Suprapubic skin (tissue), 4 donors: ENCODE data around the gene DNA2. TPM values are rescaled to one million over a fixed set of nuclear protein-coding genes. Genes with fewer than 3 reads are reported as not detected.
"Not testable (repeated sequence)": the region's sequence is repeated elsewhere in the genome, so short reads cannot be mapped to it uniquely, and the experiment has no call there.

Experiments
- DNase-seq, 2 donors: peaks; one replicate each; pipeline ENCODE4 v3.0.0-alpha.2; 2019; ENCODE audit warnings: low spot score in 2 of 2
- H3K27ac ChIP-seq: fragments of 200-600 bp; sonication (generic); one replicate; pipeline ENCODE4 v1.5.1; 2019
- H3K27me3 ChIP-seq: fragments of 200-600 bp; sonication (generic); one replicate; pipeline ENCODE4 v1.5.1; 2019
- H3K36me3 ChIP-seq: fragments of 200-600 bp; sonication (generic); one replicate; pipeline ENCODE4 v1.5.1; 2019
- H3K4me1 ChIP-seq: fragments of 200-600 bp; sonication (generic); one replicate; pipeline ENCODE4 v1.5.1; 2019
- H3K4me3 ChIP-seq: fragments of 200-600 bp; sonication (generic); one replicate; pipeline ENCODE4 v1.5.1; 2019; ENCODE audit warnings: mild to moderate bottlenecking
- H3K9me3 ChIP-seq: fragments of 200-600 bp; sonication (generic); one replicate; pipeline ENCODE4 v1.5.1; 2019
- EP300 ChIP-seq: sonication (generic); formaldehyde crosslinking; IDR thresholded peaks from one replicate; pipeline ENCODE4 v1.6.1; 2017; ENCODE audit warnings: antibody characterized with exemption
- POLR2A ChIP-seq, 2 donors: fragments of 450-650 bp; IDR thresholded peaks; one replicate each; pipeline ENCODE4 v1.6.1; 2017; ENCODE audit warnings: antibody characterized with exemption in 2 of 2, mild to moderate bottlenecking in 2 of 2, moderate library complexity in 2 of 2
- POLR2AphosphoS5 ChIP-seq, 3 donors: sonication (generic); formaldehyde crosslinking; IDR thresholded peaks; one replicate each; pipeline ENCODE4 v1.6.1; 2017; ENCODE audit warnings: antibody characterized with exemption in 3 of 3
- whole genome bisulfite sequencing: methylation state at CpG from one replicate; pipeline ENCODE4 v1.1.5; 2018; 5-methylcytosine and 5-hydroxymethylcytosine counted together
- total RNA-seq, 4 donors: library from RNA; depleted of rRNA; stranded (reverse); fragments of >200 nt; gene quantifications; one replicate each; pipeline ENCODE4 v1.1.0, GENCODE V29; 2016
- TF ChIP-seq, protein P1 (sequence below), 2 donors: fragments of 200-600 bp in 1 of 2; fragments of 450-650 bp in 1 of 2; sonication (generic) in 1 of 2; IDR thresholded peaks; one replicate each; pipeline ENCODE4 v1.5.1; 2016 to 2019; ENCODE audit warnings: antibody characterized with exemption in 2 of 2, mild to moderate bottlenecking in 1 of 2, moderate library complexity in 1 of 2

DNA2 gene
- total RNA-seq, 4 donors from 2014 or later: 2.4 to 7.2 (median 3.5) TPM

- WGBS: 81% methylated on average over 7 of the region's 7 CpGs
- Histone ChIP-seq H3K27ac (no peak overlapping the region), H3K9me3 (no peaks in the 10 kb centered on the region), H3K4me1 (no peaks in the 10 kb centered on the region), H3K4me3 (no peak overlapping the region), H3K36me3 (peaks cover 4% of the 10 kb centered on the region), H3K27me3 (no peaks in the 10 kb centered on the region)
- no peak for TF ChIP-seq POLR2A (IDR thresholded peaks at IDR 0.05)
- DNase-seq: no peak
Measured at GRCh38 chr10:68463365-68464093, 8.2 kb downstream of the DNA2 start.

GRCh38 chr10:68462536-68462935 lies 9.2 kb downstream of the DNA2 start:
- no peaks in the 10 kb centered on the region for H3K9me3 ChIP-seq

DNA sequence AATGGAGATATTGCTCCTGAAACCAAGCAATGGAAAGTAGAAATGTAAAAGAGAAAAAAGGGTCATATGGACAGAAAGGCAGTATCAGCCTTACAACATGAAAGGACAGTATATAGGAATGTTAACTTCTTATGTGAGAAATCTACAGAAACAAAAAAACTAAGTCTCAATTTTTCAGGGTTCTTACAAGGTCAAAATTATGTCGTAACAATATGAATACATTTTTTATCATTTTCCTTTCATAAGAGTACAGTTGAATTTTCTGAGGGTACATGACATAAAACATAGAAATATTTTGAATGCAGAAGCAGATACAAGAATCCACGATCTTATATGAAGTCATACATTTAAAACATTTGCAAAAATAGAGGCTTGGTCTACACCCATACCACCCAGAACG lies 10.7 kb downstream of the DNA2 start:
- H3K27ac ChIP-seq: no peak overlapping the region
- H3K36me3 ChIP-seq: peaks cover 3% of the 10 kb centered on the region
- H3K9me3 ChIP-seq: no peaks in the 10 kb centered on the region
- DNase-seq: no peak
- H3K4me3 ChIP-seq: no peak overlapping the region
- 96% methylated on average over 3 of the region's 3 CpGs for WGBS
- H3K27me3 ChIP-seq: no peaks in the 10 kb centered on the region
- TF ChIP-seq POLR2AphosphoS5 (IDR thresholded peaks at IDR 0.05) (no peak), EP300 (no peak), POLR2A (IDR thresholded peaks at IDR 0.05) (no peak)
- TF ChIP-seq, protein P1, sequence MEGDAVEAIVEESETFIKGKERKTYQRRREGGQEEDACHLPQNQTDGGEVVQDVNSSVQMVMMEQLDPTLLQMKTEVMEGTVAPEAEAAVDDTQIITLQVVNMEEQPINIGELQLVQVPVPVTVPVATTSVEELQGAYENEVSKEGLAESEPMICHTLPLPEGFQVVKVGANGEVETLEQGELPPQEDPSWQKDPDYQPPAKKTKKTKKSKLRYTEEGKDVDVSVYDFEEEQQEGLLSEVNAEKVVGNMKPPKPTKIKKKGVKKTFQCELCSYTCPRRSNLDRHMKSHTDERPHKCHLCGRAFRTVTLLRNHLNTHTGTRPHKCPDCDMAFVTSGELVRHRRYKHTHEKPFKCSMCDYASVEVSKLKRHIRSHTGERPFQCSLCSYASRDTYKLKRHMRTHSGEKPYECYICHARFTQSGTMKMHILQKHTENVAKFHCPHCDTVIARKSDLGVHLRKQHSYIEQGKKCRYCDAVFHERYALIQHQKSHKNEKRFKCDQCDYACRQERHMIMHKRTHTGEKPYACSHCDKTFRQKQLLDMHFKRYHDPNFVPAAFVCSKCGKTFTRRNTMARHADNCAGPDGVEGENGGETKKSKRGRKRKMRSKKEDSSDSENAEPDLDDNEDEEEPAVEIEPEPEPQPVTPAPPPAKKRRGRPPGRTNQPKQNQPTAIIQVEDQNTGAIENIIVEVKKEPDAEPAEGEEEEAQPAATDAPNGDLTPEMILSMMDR (IDR thresholded peaks at IDR 0.05): no peak
- H3K4me1 ChIP-seq: no peaks in the 10 kb centered on the region

More at GRCh38 chr10:68462536-68462935, 9.2 kb downstream of the DNA2 start:
- WGBS: 94% methylated on average over 2 of the region's 2 CpGs
- H3K27ac ChIP-seq: no peak overlapping the region
- no peaks in the 10 kb centered on the region for H3K27me3 ChIP-seq
- TF ChIP-seq, protein P1 (IDR thresholded peaks at IDR 0.05): no peak
- TF ChIP-seq POLR2AphosphoS5 (IDR thresholded peaks at IDR 0.05): no peak
- no peak overlapping the region for H3K4me3 ChIP-seq
- no peaks in the 10 kb centered on the region for H3K4me1 ChIP-seq
- DNase-seq: no peak
- H3K36me3 ChIP-seq: peaks cover 6% of the 10 kb centered on the region

GRCh38 chr10:68449698-68450097 lies 22.1 kb downstream of the DNA2 start:
- H3K27ac ChIP-seq, H3K4me3 ChIP-seq, DNase-seq, H3K36me3 ChIP-seq, H3K4me1 ChIP-seq, H3K9me3 ChIP-seq, H3K27me3 ChIP-seq: not testable (repeated sequence)
- 63% methylated on average over 7 of the region's 7 CpGs for WGBS

DNA sequence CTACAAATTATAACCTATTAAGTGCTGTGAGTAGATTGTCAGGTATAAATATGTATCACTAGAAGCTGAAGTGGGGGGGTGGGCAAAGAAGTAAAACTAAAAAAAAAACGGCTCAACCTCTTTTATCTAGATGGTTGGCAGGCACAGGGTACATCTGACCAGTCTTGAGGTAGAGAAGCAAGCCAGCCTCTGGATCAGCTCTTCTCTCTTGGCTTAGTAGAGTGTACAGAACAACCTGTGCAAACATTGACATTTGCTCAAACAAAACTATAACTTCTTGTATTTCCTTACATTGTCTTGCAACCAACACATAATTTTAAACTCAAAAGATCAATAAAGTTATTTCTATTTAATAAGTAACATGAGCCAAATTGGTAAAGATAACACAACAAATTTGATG lies 25.6 kb downstream of the DNA2 start:
- WGBS: 92% methylated on average over 1 of the region's 1 CpG
- H3K9me3 ChIP-seq: no peaks in the 10 kb centered on the region

GRCh38 chr10:68442971-68443370 lies 28.8 kb downstream of the DNA2 start:
- no peak for TF ChIP-seq POLR2AphosphoS5 (IDR thresholded peaks at IDR 0.05)
- TF ChIP-seq, protein P1 (IDR thresholded peaks at IDR 0.05): no peak
- TF ChIP-seq EP300: no peak
- no peak for TF ChIP-seq POLR2A (IDR thresholded peaks at IDR 0.05)

More for the DNA sequence above, 25.6 kb downstream of the DNA2 start:
- no peak overlapping the region for H3K4me3 ChIP-seq
- no peaks in the 10 kb centered on the region for H3K4me1 ChIP-seq
- DNase-seq: no peak
- no peaks in the 10 kb centered on the region for H3K36me3 ChIP-seq
- no peaks in the 10 kb centered on the region for H3K27me3 ChIP-seq
- TF ChIP-seq POLR2A (IDR thresholded peaks at IDR 0.05) (no peak), POLR2AphosphoS5 (IDR thresholded peaks at IDR 0.05) (no peak), EP300 (no peak)
- TF ChIP-seq, protein P1 (IDR thresholded peaks at IDR 0.05): no peak
- H3K27ac ChIP-seq: no peak overlapping the region

More at GRCh38 chr10:68442971-68443370, 28.8 kb downstream of the DNA2 start:
- no peaks in the 10 kb centered on the region for H3K4me1 ChIP-seq
- H3K27me3 ChIP-seq: no peaks in the 10 kb centered on the region
- no peaks in the 10 kb centered on the region for H3K9me3 ChIP-seq
- no peak overlapping the region for H3K4me3 ChIP-seq
- H3K36me3 ChIP-seq: peaks cover 4% of the 10 kb centered on the region
- 96% methylated on average over 2 of the region's 2 CpGs for WGBS
- no peak for DNase-seq
- no peak overlapping the region for H3K27ac ChIP-seq
